Measurements from ENCODE around the gene TSC22D2.

TSC22D2 gene

GRCh38 chr3:150408221-150409124 is at the start of gene TSC22D2:
TSS of gene TSC22D2 (plus strand) at chr3:150408298. CDS start at chr3:150409351, 1,053 bp downstream.
- peak; percentile 94 for DNase-seq (ENCODE audit: low read depth, low spot score)

GRCh38 chr3:150359381-150359780 is 48.7 kb upstream of the TSC22D2 start:
- no peak for DNase-seq (ENCODE audit: low read depth, low spot score)

- no peak for DNase-seq (ENCODE audit: low read depth, low spot score)
Measured at GRCh38 chr3:150360966-150361365, 47.1 kb upstream of the TSC22D2 start.

- DNase-seq (ENCODE audit: low read depth, low spot score): no peak
Measured at GRCh38 chr3:150362515-150363302, 45.4 kb upstream of the TSC22D2 start.

GRCh38 chr3:150363420-150363819 is 44.7 kb upstream of the TSC22D2 start:
- no peak for DNase-seq (ENCODE audit: low read depth, low spot score)

- DNase-seq (ENCODE audit: low read depth, low spot score): no peak
Measured at GRCh38 chr3:150365132-150365604, 42.9 kb upstream of the TSC22D2 start.

GRCh38 chr3:150367757-150368156 is 40.3 kb upstream of the TSC22D2 start:
- no peak for DNase-seq (ENCODE audit: low read depth, low spot score)

GRCh38 chr3:150370122-150370602 is 37.9 kb upstream of the TSC22D2 start:
- DNase-seq (ENCODE audit: low read depth, low spot score): no peak

GRCh38 chr3:150370999-150371398 is 37.1 kb upstream of the TSC22D2 start:
- DNase-seq (ENCODE audit: low read depth, low spot score): no peak

GRCh38 chr3:150371741-150372254 is 36.3 kb upstream of the TSC22D2 start:
- no peak for DNase-seq (ENCODE audit: low read depth, low spot score)

- no peak for DNase-seq (ENCODE audit: low read depth, low spot score)
Measured at GRCh38 chr3:150372320-150372719, 35.8 kb upstream of the TSC22D2 start.

GRCh38 chr3:150372722-150373121 is 35.4 kb upstream of the TSC22D2 start:
- no peak for DNase-seq (ENCODE audit: low read depth, low spot score)

- no peak for DNase-seq (ENCODE audit: low read depth, low spot score)
Measured at GRCh38 chr3:150373234-150373875, 34.7 kb upstream of the TSC22D2 start.

GRCh38 chr3:150374975-150375374 is 33.1 kb upstream of the TSC22D2 start:
- no peak for DNase-seq (ENCODE audit: low read depth, low spot score)

GRCh38 chr3:150376001-150376848 is 31.9 kb upstream of the TSC22D2 start:
- DNase-seq (ENCODE audit: low read depth, low spot score): no peak

- no peak for DNase-seq (ENCODE audit: low read depth, low spot score)
Measured at GRCh38 chr3:150377601-150378300, 30.3 kb upstream of the TSC22D2 start.

- DNase-seq (ENCODE audit: low read depth, low spot score): no peak
Measured at GRCh38 chr3:150378301-150378748, 29.8 kb upstream of the TSC22D2 start.

GRCh38 chr3:150379469-150379868 is 28.6 kb upstream of the TSC22D2 start:
- DNase-seq (ENCODE audit: low read depth, low spot score): no peak

GRCh38 chr3:150384296-150385212 is 23.5 kb upstream of the TSC22D2 start:
- DNase-seq (ENCODE audit: low read depth, low spot score): no peak
